ENCODE measurements around the gene NRXN2.

NRXN2 gene

DNA sequence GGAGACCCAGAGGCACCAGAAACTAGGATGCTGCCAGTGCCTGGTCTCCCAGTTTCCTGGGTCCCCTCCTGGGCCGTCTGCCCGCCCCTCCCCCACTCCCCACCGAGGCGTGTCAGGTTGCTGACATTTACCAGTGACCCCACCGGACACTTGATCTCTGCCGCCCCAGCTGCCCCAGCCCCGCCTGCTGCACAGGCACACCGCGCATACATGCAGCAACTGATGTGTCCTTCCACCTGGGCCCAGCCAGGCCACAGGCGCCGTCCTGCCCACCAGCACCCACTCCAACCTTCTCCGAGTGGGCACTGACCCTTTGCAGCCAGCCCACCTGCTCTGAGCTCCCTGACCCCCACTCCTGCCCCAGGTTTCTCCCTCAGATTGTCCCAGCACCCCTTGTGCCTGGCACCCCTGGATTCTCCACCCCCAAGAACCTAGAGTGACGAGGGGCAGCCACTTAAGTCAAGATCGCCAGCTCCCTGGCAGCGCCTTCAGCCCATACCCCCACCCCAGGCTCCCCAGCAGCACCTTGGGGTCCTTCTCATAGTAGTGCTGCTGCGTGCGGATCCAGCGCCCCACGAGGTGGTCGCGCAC is 36.2 kb upstream of the NRXN2 start:
- DNase-seq (ENCODE audit: low read depth in 2 of 2) = no peak

- no peak for DNase-seq (ENCODE audit: low read depth in 2 of 2)
Observed at GRCh38 chr11:64758330-64759079, 35.5 kb upstream of the NRXN2 start.

DNA sequence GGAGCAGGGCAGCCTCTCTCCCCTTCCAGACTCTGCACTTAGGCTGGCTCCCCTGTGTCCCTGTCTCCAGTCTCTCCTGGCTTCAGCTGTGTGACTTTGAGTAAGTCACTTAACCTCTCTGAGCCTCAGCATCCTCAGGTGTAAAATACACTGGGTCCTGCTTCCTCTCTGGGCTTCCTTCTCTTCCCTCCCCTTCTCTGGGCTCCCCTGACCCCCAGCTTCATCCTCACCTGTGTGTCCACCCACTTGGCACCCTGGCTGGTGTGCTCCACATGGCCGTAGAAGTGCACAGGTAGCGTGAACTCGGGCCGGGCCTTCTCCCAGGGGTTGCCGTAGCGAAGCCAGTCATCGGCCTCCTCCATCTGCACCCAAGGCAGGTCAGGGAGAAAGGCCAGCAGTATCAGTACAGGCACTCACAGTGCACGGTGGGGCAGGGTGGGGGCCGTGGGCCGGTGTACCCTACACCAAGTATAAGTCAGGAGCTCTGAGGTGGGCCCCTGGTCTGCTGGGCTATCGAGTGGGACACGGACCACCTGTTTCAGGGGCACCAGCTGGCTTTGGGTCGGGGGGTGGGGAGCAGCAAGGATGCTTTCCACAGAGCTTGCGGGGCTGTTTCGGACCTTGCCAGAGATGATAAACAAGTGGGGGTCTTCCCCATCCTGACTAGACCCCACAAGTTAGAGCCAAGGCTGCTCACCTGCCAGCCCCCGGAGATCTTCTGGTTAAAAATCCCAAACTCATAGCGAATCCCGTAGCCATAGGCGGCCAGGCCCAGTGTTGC is 34.7 kb upstream of the NRXN2 start:
- DNase-seq (ENCODE audit: low read depth in 2 of 2) = no peak

DNA sequence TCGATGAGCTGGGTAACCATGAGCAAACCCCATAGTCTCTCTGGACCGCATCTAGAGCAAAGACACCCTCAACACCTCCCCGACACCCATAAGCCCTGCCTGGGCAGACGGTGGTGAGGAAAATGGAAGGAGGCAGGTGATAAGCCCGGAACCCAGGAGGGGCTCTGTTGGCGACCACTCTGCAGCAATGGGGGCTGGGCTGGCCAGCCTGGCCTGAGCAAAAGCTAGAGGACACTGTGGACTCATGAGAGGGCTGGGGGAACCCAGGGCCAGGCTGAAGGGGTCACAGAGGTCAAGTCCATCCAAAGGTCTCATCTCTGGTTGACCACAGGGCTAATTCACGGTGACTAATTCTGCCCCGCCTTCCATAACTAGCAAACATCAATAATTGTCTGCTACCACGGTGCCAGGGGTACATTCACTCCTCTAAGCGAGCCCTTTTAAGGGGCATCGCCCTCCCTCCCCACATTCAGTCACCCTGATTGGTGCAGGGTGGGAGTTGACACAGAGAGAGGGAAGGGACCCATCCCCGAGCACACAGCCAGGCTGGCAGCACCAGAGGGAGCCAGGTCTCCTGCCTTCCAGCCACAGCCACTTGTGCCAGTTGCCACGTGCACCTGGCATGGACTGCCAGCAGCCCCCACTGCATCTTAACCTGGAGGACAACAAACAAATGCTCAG is 32.8 kb upstream of the NRXN2 start:
- DNase-seq (ENCODE audit: low read depth in 2 of 2) = no peak

DNA sequence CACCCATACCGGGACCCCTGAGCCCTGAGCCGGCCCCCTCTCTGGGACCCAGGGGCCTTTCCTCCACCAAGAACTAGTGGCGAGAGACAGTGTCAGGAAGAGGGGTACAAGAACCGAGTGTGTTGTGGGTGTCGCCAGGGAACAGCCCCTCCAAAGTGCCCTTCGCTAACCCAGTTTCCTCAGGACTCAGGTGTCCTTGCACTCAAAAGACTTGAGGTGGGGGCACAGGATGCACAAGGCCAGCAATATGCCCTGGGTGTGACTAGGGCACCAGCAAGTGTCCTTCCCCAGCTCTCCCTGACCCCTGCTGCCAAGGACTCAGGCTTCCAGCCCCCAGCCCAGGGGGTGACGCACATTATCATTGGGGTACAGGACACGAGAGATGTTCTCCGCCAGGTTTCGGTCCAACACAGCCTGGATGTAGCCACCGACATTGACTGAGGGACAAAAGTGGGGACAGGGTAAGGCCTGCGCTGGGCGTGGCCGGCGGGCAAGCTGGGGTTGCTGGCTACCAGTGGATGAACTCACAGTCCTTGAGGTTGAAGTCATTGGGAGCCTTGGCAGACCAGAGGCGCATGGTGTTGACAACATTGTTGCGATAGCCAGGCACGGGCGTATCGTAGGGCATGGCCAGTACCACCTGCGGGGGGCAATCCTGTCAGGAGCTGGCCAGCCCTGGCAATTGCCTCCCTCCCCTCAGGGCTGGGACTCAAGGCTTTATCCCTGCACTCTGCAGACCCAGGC is 32.1 kb upstream of the NRXN2 start:
- no peak for DNase-seq (ENCODE audit: low read depth in 2 of 2)

- no peak for DNase-seq (ENCODE audit: low read depth in 2 of 2)
Observed at GRCh38 chr11:64754124-64754918, 31.3 kb upstream of the NRXN2 start.

- no peak for DNase-seq (ENCODE audit: low read depth in 2 of 2)
Observed at GRCh38 chr11:64753380-64754123, 30.6 kb upstream of the NRXN2 start.

DNA sequence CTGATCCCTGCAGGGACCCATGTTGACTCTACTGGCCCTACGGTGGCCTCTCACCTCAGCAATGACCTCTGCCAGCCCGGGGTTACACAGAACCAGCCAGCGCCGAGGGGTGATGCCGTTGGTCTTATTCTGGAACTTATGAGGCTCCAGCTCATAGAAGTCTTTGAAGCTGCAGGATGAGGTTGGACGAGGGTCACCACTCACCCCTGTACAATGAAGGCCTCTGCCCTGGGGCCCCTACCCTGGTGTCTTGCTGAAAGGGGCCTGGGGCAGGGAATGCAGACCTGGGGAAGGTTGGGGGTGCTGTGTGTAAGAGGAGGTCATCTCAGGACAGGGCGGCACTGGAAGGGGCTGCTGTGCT is 30.0 kb upstream of the NRXN2 start:
- DNase-seq (ENCODE audit: low read depth in 2 of 2) = no peak

DNA sequence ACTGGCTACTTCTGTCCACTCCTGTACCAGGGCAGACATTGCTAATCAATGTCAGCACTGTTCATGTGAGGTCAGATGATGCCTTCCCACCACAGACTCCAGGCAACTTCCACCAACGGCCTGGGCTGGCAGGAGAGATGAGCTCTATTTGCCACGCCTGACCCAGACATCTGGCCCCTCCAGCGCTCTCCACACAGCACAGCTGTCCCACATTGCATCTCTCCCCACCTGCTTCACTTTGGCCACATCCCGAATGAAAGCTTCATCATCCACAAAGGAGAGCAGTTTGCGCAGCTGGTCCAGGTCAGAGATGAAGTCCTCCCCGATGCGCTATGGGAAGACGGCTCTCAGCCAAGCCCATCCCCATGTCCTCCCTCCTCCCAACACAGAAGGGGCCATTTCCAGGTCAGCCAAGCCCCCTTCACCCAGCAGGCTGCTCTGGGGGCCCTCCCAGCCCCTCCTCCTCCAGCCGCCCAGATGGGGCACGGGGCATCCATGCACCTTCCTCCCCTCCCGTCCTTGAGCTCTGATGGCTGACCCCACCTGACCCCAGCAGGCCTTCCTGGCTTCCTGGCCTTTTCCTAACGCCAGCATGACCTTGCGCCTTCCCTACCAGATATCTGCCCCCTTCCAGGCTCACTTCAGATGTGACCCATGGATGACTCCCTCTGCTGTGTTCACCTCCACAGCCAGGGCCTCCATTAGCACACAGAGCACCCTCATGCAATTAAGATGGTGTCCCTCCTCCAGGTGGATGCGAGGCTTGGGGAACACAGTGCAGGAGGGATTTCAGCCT is 29.4 kb upstream of the NRXN2 start:
- DNase-seq (ENCODE audit: low read depth in 2 of 2) = no peak

- no peak for DNase-seq (ENCODE audit: low read depth in 2 of 2)
Observed at GRCh38 chr11:64751580-64751979, 28.6 kb upstream of the NRXN2 start.

DNA sequence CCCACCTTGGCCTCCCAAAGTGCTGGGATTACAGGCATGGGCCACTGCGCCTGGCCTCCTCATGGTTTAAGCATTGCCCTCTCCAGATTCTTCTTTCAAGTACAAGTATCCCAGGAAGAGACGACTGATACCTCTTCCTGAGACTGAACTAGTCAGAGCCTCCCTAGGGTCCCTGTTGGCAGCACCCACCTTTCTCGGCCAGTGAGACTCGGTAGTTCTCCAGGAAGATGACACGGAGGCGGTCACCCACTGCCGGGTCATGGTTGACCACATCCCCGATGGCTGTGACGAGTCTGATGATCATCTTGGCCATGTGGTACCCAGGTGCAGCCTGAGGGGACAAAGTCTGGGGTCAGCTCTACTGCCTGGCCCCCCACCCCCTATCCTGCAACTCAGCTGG is 28.1 kb upstream of the NRXN2 start:
- no peak for DNase-seq (ENCODE audit: low read depth in 2 of 2)

- DNase-seq (ENCODE audit: low read depth in 2 of 2) = no peak
Observed at GRCh38 chr11:64750361-64751054, 27.5 kb upstream of the NRXN2 start.

DNA sequence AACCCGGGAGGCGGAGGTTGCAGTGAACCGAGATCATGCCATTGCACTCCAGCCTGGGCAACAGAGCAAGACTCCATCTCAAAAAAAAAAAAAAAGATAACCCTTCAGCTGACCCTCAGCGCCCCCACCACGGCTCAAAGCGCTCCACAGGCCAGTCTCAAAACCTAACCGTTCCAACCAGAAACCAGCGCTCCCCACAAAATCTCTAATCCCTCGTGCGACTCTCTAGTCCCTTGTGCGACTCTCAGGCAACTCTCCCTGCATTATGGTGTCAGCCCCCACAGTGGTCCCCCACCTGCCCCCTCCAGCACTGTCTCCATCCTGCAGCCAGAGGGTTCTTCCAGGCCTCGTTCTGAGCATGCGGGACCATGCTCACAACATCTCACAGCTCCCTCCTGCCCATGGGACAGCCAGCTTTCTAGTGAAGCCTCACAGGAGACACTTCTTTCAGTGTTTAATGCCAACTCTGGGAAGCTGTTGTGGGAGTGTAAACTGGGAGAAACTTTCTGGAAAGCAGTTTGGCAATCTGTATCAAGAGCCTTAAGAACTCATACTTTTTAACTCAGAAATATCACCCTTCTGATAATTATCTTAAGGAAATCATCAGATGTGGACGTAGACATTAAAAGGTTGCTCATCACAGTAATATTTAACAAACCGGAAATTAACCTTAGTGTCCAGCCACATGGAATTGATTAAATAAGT is 25.1 kb upstream of the NRXN2 start:
- DNase-seq (ENCODE audit: low read depth in 2 of 2) = no peak

DNA sequence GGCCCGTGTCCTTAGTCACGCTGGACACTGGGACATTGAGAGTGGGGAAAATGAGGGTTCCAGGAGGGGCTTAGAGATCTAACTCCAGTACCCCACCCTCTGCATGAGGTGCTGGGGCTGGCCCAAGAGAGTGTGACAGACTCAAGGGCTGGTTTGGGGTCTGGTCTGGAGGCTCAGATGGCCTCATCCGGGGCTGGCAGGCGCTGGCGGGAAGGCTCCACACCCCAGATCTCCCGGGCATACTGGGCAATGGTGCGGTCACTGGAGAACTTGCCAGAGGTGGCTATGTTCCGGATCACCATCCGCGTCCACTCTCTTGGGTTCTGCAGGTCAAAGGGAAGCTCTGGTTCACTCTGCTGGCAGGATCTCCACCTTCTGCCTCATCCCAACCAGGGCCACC is 23.5 kb upstream of the NRXN2 start:
- no peak for DNase-seq (ENCODE audit: low read depth in 2 of 2)

- DNase-seq (ENCODE audit: low read depth in 2 of 2) = no peak
Observed at GRCh38 chr11:64745521-64746328, 22.7 kb upstream of the NRXN2 start.

- no peak for DNase-seq (ENCODE audit: low read depth in 2 of 2)
Observed at GRCh38 chr11:64745189-64745520, 22.2 kb upstream of the NRXN2 start.

DNA sequence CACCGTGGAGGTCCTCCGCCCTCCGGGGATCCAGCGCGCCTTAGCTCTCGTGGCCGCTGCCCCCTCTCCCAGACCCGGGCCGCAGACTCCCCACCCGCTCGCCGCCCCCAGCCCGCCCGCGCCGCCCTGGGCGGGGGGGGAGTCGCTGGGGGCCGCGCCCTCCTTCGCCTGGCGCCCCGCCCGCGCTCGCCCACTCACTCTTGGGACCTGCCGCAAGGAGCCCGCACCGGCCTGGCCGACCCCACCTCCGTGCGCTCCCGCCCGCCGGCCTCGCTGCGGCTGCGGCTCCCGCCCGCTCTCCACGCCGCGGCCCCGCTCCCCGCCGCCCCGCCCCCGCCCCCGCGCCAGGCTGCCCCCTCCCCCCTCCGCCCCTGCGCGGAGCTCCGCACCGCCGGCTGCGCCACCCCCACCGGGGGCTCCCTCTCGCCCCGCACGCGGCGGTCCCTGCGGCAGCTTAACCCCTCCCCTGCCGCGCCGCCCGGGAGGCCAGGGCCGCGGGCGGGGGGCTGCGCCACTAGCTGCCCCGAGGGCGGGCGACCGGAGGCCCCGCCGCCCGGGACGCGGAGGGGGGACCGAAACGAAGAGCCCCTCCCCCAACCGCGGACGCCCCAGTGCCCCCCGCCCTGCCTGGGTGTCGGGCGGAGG is 21.7 kb upstream of the NRXN2 start:
- no peak for DNase-seq (ENCODE audit: low read depth in 2 of 2)
